ENCODE results near the gene PRICKLE2. TPM values are rescaled to one million over a fixed set of nuclear protein-coding genes. Genes with fewer than 3 reads are reported as not detected.

The PRICKLE2 gene
- total and polyA plus RNA-seq, 2 experiments from 2014 or later = 8.5 to 30.3 TPM

GRCh38 chr3:64064804-64065203, 160.5 kb downstream of the PRICKLE2 start:
- Histone ChIP-seq H4K20me1 (ENCODE audit: insufficient read depth, poor library complexity, severe bottlenecking) (no peaks in the 10 kb centered on the region), H3K4me1 (ENCODE audit: insufficient read depth) (no peaks in the 10 kb centered on the region), H3K4me2 (no peak overlapping the region), H3K79me2 (no peaks in the 10 kb centered on the region), H3K27ac (no peak overlapping the region), H3K27me3 (no peaks in the 10 kb centered on the region), H3K36me3 (replicated peaks; ENCODE audit: insufficient read depth, low read depth) (no peaks in the 10 kb centered on the region), H3K9me2 (replicated peaks; ENCODE audit: insufficient read depth) (no peaks in the 10 kb centered on the region), H3K9me3 (ENCODE audit: low read depth) (no peaks in the 10 kb centered on the region), H2AFZ (no peak overlapping the region), H3K4me3 (no peak overlapping the region)
- TF ChIP-seq CTCF (IDR thresholded peaks at IDR 0.05; ENCODE audit: poor library complexity) = no peak
- no peak for TF ChIP-seq EZH2 (IDR thresholded peaks at IDR 0.05; ENCODE audit: borderline replicate concordance)
- TF ChIP-seq EZH2phosphoT487 (IDR thresholded peaks at IDR 0.05; ENCODE audit: low read depth, severe bottlenecking, unreplicated experiment) = no peak
- WGBS (ENCODE audit: low lambda C conversion rate, missing lambda C conversion rate) = 95% methylated on average over 2 of the region's 2 CpGs
- DNase-seq (ENCODE audit: low spot score) = no peak

- Histone ChIP-seq H3K79me2 (no peaks in the 10 kb centered on the region), H4K20me1 (ENCODE audit: insufficient read depth, poor library complexity, severe bottlenecking) (no peaks in the 10 kb centered on the region), H3K4me2 (no peak overlapping the region), H3K27me3 (no peaks in the 10 kb centered on the region), H3K9me2 (replicated peaks; ENCODE audit: insufficient read depth) (no peaks in the 10 kb centered on the region), H3K4me3 (no peak overlapping the region), H3K9me3 (ENCODE audit: low read depth) (no peaks in the 10 kb centered on the region), H3K27ac (no peak overlapping the region), H3K36me3 (replicated peaks; ENCODE audit: insufficient read depth, low read depth) (no peaks in the 10 kb centered on the region), H2AFZ (no peak overlapping the region), H3K4me1 (ENCODE audit: insufficient read depth) (no peaks in the 10 kb centered on the region)
- TF ChIP-seq EZH2 (IDR thresholded peaks at IDR 0.05; ENCODE audit: borderline replicate concordance) (no peak), CTCF (IDR thresholded peaks at IDR 0.05; ENCODE audit: poor library complexity) (no peak), EZH2phosphoT487 (IDR thresholded peaks at IDR 0.05; ENCODE audit: low read depth, severe bottlenecking, unreplicated experiment) (no peak)
- DNase-seq (ENCODE audit: low spot score) = no peak
- WGBS (ENCODE audit: low lambda C conversion rate, missing lambda C conversion rate) = 76% methylated on average over 2 of the region's 2 CpGs
These were observed 161.3 kb downstream of the PRICKLE2 start for GRCh38 chr3:64063983-64064438.

- no peaks in the 10 kb centered on the region for H3K9me2 ChIP-seq (replicated peaks; ENCODE audit: insufficient read depth)
- H4K20me1 ChIP-seq (ENCODE audit: insufficient read depth, poor library complexity, severe bottlenecking) = no peaks in the 10 kb centered on the region
- no peak overlapping the region for H2AFZ ChIP-seq
- no peak for DNase-seq (ENCODE audit: low spot score)
- H3K4me3 ChIP-seq = no peak overlapping the region
- H3K4me2 ChIP-seq = no peak overlapping the region
- H3K79me2 ChIP-seq = no peaks in the 10 kb centered on the region
- H3K36me3 ChIP-seq (replicated peaks; ENCODE audit: insufficient read depth, low read depth) = no peaks in the 10 kb centered on the region
- WGBS (ENCODE audit: low lambda C conversion rate, missing lambda C conversion rate) = 45% methylated on average over 5 of the region's 5 CpGs
- no peak for TF ChIP-seq CTCF (IDR thresholded peaks at IDR 0.05; ENCODE audit: poor library complexity)
- TF ChIP-seq EZH2 (IDR thresholded peaks at IDR 0.05; ENCODE audit: borderline replicate concordance) = no peak
- no peak for TF ChIP-seq EZH2phosphoT487 (IDR thresholded peaks at IDR 0.05; ENCODE audit: low read depth, severe bottlenecking, unreplicated experiment)
- H3K9me3 ChIP-seq (ENCODE audit: low read depth) = no peaks in the 10 kb centered on the region
- no peaks in the 10 kb centered on the region for H3K27me3 ChIP-seq
- no peaks in the 10 kb centered on the region for H3K4me1 ChIP-seq (ENCODE audit: insufficient read depth)
- no peak overlapping the region for H3K27ac ChIP-seq
These were observed 161.9 kb downstream of the PRICKLE2 start for GRCh38 chr3:64063207-64063982.

All from hepatocyte (in vitro differentiated cells).